ENCODE data around the gene ZIC5. TPM values are rescaled to one million over a fixed set of nuclear protein-coding genes. Genes with fewer than 3 reads are reported as not detected.

The ZIC5 gene
- total and polyA plus RNA-seq, 4 donors, result not detected

- no peak overlapping the region for H3K27ac ChIP-seq (ENCODE audit: low read depth in 1 of 2, low read length in 2 of 2)
- H3K36me3 ChIP-seq (ENCODE audit: control insufficient read depth in 4 of 4, insufficient read depth in 3 of 4, low read depth in 1 of 4, low read length in 3 of 4), result no peaks in the 10 kb centered on the region
- H3K9me3 ChIP-seq (ENCODE audit: control insufficient read depth in 4 of 4, low read length in 3 of 4), result no peaks in the 10 kb centered on the region
- H3K4me1 ChIP-seq (ENCODE audit: control insufficient read depth in 4 of 4, insufficient read depth in 4 of 4, low read length in 3 of 4), result peaks cover 12 to 25% (median 18%) of the 10 kb centered on the region in 4 donors
- no peak overlapping the region for H3K9ac ChIP-seq (ENCODE audit: low read depth in 1 of 2, low read length in 2 of 2)
- H3K27me3 ChIP-seq (ENCODE audit: control insufficient read depth in 4 of 4, insufficient read depth in 4 of 4, low read length in 3 of 4), result peaks cover 3 to 23% (median 7%) of the 10 kb centered on the region in 4 donors
- TF ChIP-seq RAD21 (IDR thresholded peaks at IDR 0.05) (no peak), RXRA (IDR thresholded peaks at IDR 0.05) (no peak), MAX (IDR thresholded peaks at IDR 0.05) (no peak), SP1 (IDR thresholded peaks at IDR 0.05) (no peak), FOXA1 (IDR thresholded peaks at IDR 0.05) (no peak), NR2F2 (IDR thresholded peaks at IDR 0.05) (no peak), HNF4A (conservative IDR thresholded peaks at IDR 0.05) (no peak), GABPA (IDR thresholded peaks at IDR 0.05 in 1 of 2, conservative IDR thresholded peaks at IDR 0.05 in 1 of 2) (no peak), ATF3 (IDR thresholded peaks at IDR 0.05) (no peak)
- 2% methylated on average over 68 of the region's 68 CpGs for WGBS
- peak overlapping the region in 2 of 3 donors; percentile 5 to 32 for H3K4me3 ChIP-seq (ENCODE audit: low read depth in 1 of 3, low read length in 3 of 3)
- DNase-seq (ENCODE audit: low spot score), result peak; percentile 36
Measured at GRCh38 chr13:99956473-99957349, 14.9 kb downstream of the ZIC5 start.

- H3K9me3 ChIP-seq (ENCODE audit: control insufficient read depth in 4 of 4, low read length in 3 of 4), result no peaks in the 10 kb centered on the region
- TF ChIP-seq CTCF (IDR thresholded peaks at IDR 0.05; ENCODE audit: low read depth, low read length, missing input control) (no peak), FOXA1 (IDR thresholded peaks at IDR 0.05) (no peak), TAF1 (conservative IDR thresholded peaks at IDR 0.05) (no peak), HNF4G (IDR thresholded peaks at IDR 0.05) (no peak)
- DNase-seq (ENCODE audit: low spot score), result no peak
- H3K36me3 ChIP-seq (ENCODE audit: control insufficient read depth in 4 of 4, insufficient read depth in 3 of 4, low read depth in 1 of 4, low read length in 3 of 4), result no peaks in the 10 kb centered on the region
- peaks cover 12 to 25% (median 18%) of the 10 kb centered on the region in 4 donors for H3K4me1 ChIP-seq (ENCODE audit: control insufficient read depth in 4 of 4, insufficient read depth in 4 of 4, low read length in 3 of 4)
- no peak overlapping the region for H3K9ac ChIP-seq (ENCODE audit: low read depth in 1 of 2, low read length in 2 of 2)
- peaks cover 3 to 18% (median 4%) of the 10 kb centered on the region in 4 donors for H3K27me3 ChIP-seq (ENCODE audit: control insufficient read depth in 4 of 4, insufficient read depth in 4 of 4, low read length in 3 of 4)
- WGBS, result 20% methylated on average over 57 of the region's 57 CpGs
- peak overlapping the region in 2 of 3 donors; percentile 5 to 32 for H3K4me3 ChIP-seq (ENCODE audit: low read depth in 1 of 3, low read length in 3 of 3)
- H3K27ac ChIP-seq (ENCODE audit: low read depth in 1 of 2, low read length in 2 of 2), result no peak overlapping the region
Measured at GRCh38 chr13:99955747-99956472, 15.7 kb downstream of the ZIC5 start.

GRCh38 chr13:99955107-99955746, 16.3 kb downstream of the ZIC5 start:
- Histone ChIP-seq H3K9me3 (ENCODE audit: control insufficient read depth in 4 of 4, low read length in 3 of 4) (no peaks in the 10 kb centered on the region), H3K36me3 (ENCODE audit: control insufficient read depth in 4 of 4, insufficient read depth in 3 of 4, low read depth in 1 of 4, low read length in 3 of 4) (no peaks in the 10 kb centered on the region), H3K27me3 (ENCODE audit: control insufficient read depth in 4 of 4, insufficient read depth in 4 of 4, low read length in 3 of 4) (peaks cover 3 to 18% (median 4%) of the 10 kb centered on the region in 4 donors), H3K4me1 (ENCODE audit: control insufficient read depth in 4 of 4, insufficient read depth in 4 of 4, low read length in 3 of 4) (peaks cover 12 to 25% (median 18%) of the 10 kb centered on the region in 4 donors), H3K27ac (ENCODE audit: low read depth in 1 of 2, low read length in 2 of 2) (no peak overlapping the region), H3K9ac (ENCODE audit: low read depth in 1 of 2, low read length in 2 of 2) (no peak overlapping the region), H3K4me3 (ENCODE audit: low read depth in 1 of 3, low read length in 3 of 3) (no peak overlapping the region)
- DNase-seq (ENCODE audit: low spot score), result no peak
- TF ChIP-seq MAX (IDR thresholded peaks at IDR 0.05) (no peak), HNF4G (IDR thresholded peaks at IDR 0.05) (no peak), TAF1 (conservative IDR thresholded peaks at IDR 0.05) (no peak), REST (IDR thresholded peaks at IDR 0.05) (no peak), RXRA (IDR thresholded peaks at IDR 0.05) (no peak), ATF3 (IDR thresholded peaks at IDR 0.05) (no peak), ZBTB33 (IDR thresholded peaks at IDR 0.05) (no peak), EGR1 (IDR thresholded peaks at IDR 0.05; ENCODE audit: low read depth in 2 of 2) (no peak), RAD21 (IDR thresholded peaks at IDR 0.05) (no peak)
- 76% methylated on average over 21 of the region's 21 CpGs for WGBS

All from liver (tissue), 9 donors.